BLaER1 treated with 17β-estradiol and CSF1 and Interleukin-3, amounts not matched to agents 10 nM and 100 nM (cell line): ENCODE data around the gene PTPRN2.
A peak's percentile ranks its signal among the peaks of the same experiment; 100 is the strongest.

Source experiments
- H3K27ac ChIP-seq, 11 experiments: shearing (Covaris generic); formaldehyde crosslinking; 2 replicates each; pipeline ENCODE4 v1.8.1; 2022
- H3K27me3 ChIP-seq, 11 experiments: shearing (Covaris generic); formaldehyde crosslinking; 2 replicates each; pipeline ENCODE4 v1.8.1; 2022
- H3K36me3 ChIP-seq, 11 experiments: shearing (Covaris generic); formaldehyde crosslinking; 2 replicates each; pipeline ENCODE4 v1.8.1; 2022
- H3K4me1 ChIP-seq, 10 experiments: shearing (Covaris generic); formaldehyde crosslinking; 2 replicates each; pipeline ENCODE4 v1.8.1; 2022
- H3K4me2 ChIP-seq, 11 experiments: shearing (Covaris generic); formaldehyde crosslinking; 2 replicates each; pipeline ENCODE4 v1.8.1; 2022
- H3K4me3 ChIP-seq, 10 experiments: shearing (Covaris generic); formaldehyde crosslinking; 2 replicates each; pipeline ENCODE4 v1.8.1; 2022
- H3K9ac ChIP-seq, 11 experiments: shearing (Covaris generic); formaldehyde crosslinking; 2 replicates each; pipeline ENCODE4 v1.8.1; 2022
- H3K9me3 ChIP-seq, 11 experiments: shearing (Covaris generic); formaldehyde crosslinking; replicated peaks in 1 of 11; 2 replicates each; pipeline ENCODE4 v1.8.1; 2022
- H4K20me1 ChIP-seq, 11 experiments: shearing (Covaris generic); formaldehyde crosslinking; 2 replicates each; pipeline ENCODE4 v1.8.1; 2022
- Cebpa-rat ChIP-seq, 11 experiments: shearing (Covaris generic); IDR thresholded peaks; 2 replicates each; pipeline ENCODE4 v1.8.1; 2022

PTPRN2 gene

GRCh38 chr7:158396982-158397862, 190.4 kb downstream of the PTPRN2 start:
- H3K27me3 ChIP-seq, result no peaks in the 10 kb centered on the region
- peak overlapping the region in 7 of 11 experiments; percentile 3 to 63 (median 32); a peak in 8 of 22 replicates for H3K9ac ChIP-seq
- peaks cover 6 to 21% (median 12%) of the 10 kb centered on the region in 11 experiments for H3K9me3 ChIP-seq
- H3K4me2 ChIP-seq, result peak overlapping the region; percentile 64 to 89 (median 76)
- peak overlapping the region in 1 of 10 experiments; percentile 37; a peak in 1 of 20 replicates for H3K4me3 ChIP-seq
- peaks cover 19 to 50% (median 34%) of the 10 kb centered on the region in 10 experiments for H3K4me1 ChIP-seq
- H4K20me1 ChIP-seq, result no peaks in the 10 kb centered on the region
- no peaks in the 10 kb centered on the region for H3K36me3 ChIP-seq
- peak in 7 of 11 experiments; percentile 17 to 81 (median 70); a peak in 8 of 22 replicates for TF ChIP-seq Cebpa-rat (IDR thresholded peaks at IDR 0.05)
- peak overlapping the region in 8 of 11 experiments; percentile 20 to 86 (median 64); a peak in 13 of 22 replicates for H3K27ac ChIP-seq

- TF ChIP-seq Cebpa-rat (IDR thresholded peaks at IDR 0.05), result no peak
- H3K9ac ChIP-seq, result peak overlapping the region in 5 of 11 experiments; percentile 1 to 60 (median 32); a peak in 5 of 22 replicates
- no peaks in the 10 kb centered on the region for H3K27me3 ChIP-seq
- H3K27ac ChIP-seq, result peak overlapping the region in 6 of 11 experiments; percentile 24 to 86 (median 74); a peak in 11 of 22 replicates
- no peaks in the 10 kb centered on the region for H4K20me1 ChIP-seq
- H3K4me3 ChIP-seq, result peak overlapping the region in 1 of 10 experiments; percentile 29; a peak in 1 of 20 replicates
- H3K36me3 ChIP-seq, result no peaks in the 10 kb centered on the region
- peaks cover 19 to 42% (median 31%) of the 10 kb centered on the region in 10 experiments for H3K4me1 ChIP-seq
- peak overlapping the region; percentile 64 to 89 (median 76) for H3K4me2 ChIP-seq
- peaks cover 6 to 21% (median 12%) of the 10 kb centered on the region in 11 experiments for H3K9me3 ChIP-seq
These were observed 191.2 kb downstream of the PTPRN2 start for GRCh38 chr7:158396301-158396905.

- no peak for TF ChIP-seq Cebpa-rat (IDR thresholded peaks at IDR 0.05)
- H4K20me1 ChIP-seq, result no peaks in the 10 kb centered on the region
- H3K4me1 ChIP-seq, result peaks cover 19 to 36% (median 29%) of the 10 kb centered on the region in 10 experiments
- H3K36me3 ChIP-seq, result no peaks in the 10 kb centered on the region
- peaks cover 6 to 21% (median 12%) of the 10 kb centered on the region in 11 experiments for H3K9me3 ChIP-seq
- no peaks in the 10 kb centered on the region for H3K27me3 ChIP-seq
- peak overlapping the region in 5 of 11 experiments; percentile 17 to 86 (median 49); a peak in 7 of 22 replicates for H3K27ac ChIP-seq
- H3K4me2 ChIP-seq, result peak overlapping the region; percentile 64 to 89 (median 76)
- peak overlapping the region in 2 of 11 experiments; percentile 28 to 50; a peak in 1 of 22 replicates for H3K9ac ChIP-seq
- no peak overlapping the region for H3K4me3 ChIP-seq
These were observed 191.8 kb downstream of the PTPRN2 start for GRCh38 chr7:158395780-158396278.

GRCh38 chr7:158395349-158395748, 192.3 kb downstream of the PTPRN2 start:
- H3K9ac ChIP-seq, result no peak overlapping the region
- H3K4me3 ChIP-seq, result no peak overlapping the region
- H3K27ac ChIP-seq, result no peak overlapping the region
- H3K4me1 ChIP-seq, result peaks cover 19 to 31% (median 28%) of the 10 kb centered on the region in 10 experiments
- H3K9me3 ChIP-seq, result peaks cover 6 to 21% (median 12%) of the 10 kb centered on the region in 11 experiments
- no peak for TF ChIP-seq Cebpa-rat (IDR thresholded peaks at IDR 0.05)
- H3K27me3 ChIP-seq, result no peaks in the 10 kb centered on the region
- no peak overlapping the region for H3K4me2 ChIP-seq
- no peaks in the 10 kb centered on the region for H3K36me3 ChIP-seq
- no peaks in the 10 kb centered on the region for H4K20me1 ChIP-seq

GRCh38 chr7:158394936-158395335, 192.7 kb downstream of the PTPRN2 start:
- no peaks in the 10 kb centered on the region for H4K20me1 ChIP-seq
- no peak overlapping the region for H3K4me3 ChIP-seq
- H3K27ac ChIP-seq, result no peak overlapping the region
- H3K36me3 ChIP-seq, result no peaks in the 10 kb centered on the region
- H3K4me2 ChIP-seq, result no peak overlapping the region
- peaks cover 6 to 21% (median 12%) of the 10 kb centered on the region in 11 experiments for H3K9me3 ChIP-seq
- H3K9ac ChIP-seq, result no peak overlapping the region
- H3K27me3 ChIP-seq, result no peaks in the 10 kb centered on the region
- TF ChIP-seq Cebpa-rat (IDR thresholded peaks at IDR 0.05), result no peak
- peaks cover 19 to 29% (median 27%) of the 10 kb centered on the region in 10 experiments for H3K4me1 ChIP-seq

GRCh38 chr7:158393926-158394625, 193.5 kb downstream of the PTPRN2 start:
- no peak for TF ChIP-seq Cebpa-rat (IDR thresholded peaks at IDR 0.05)
- H3K9ac ChIP-seq, result no peak overlapping the region
- H3K4me3 ChIP-seq, result no peak overlapping the region
- H3K9me3 ChIP-seq, result peaks cover 2 to 16% (median 10%) of the 10 kb centered on the region in 11 experiments
- no peaks in the 10 kb centered on the region for H3K27me3 ChIP-seq
- H3K27ac ChIP-seq, result no peak overlapping the region
- H3K4me2 ChIP-seq, result no peak overlapping the region
- peaks cover 19 to 29% (median 27%) of the 10 kb centered on the region in 10 experiments for H3K4me1 ChIP-seq
- no peaks in the 10 kb centered on the region for H3K36me3 ChIP-seq
- no peaks in the 10 kb centered on the region for H4K20me1 ChIP-seq

GRCh38 chr7:158392251-158392650, 195.4 kb downstream of the PTPRN2 start:
- Histone ChIP-seq H3K27ac (no peak overlapping the region), H3K9me3 (no peaks in the 10 kb centered on the region), H3K4me2 (no peak overlapping the region), H3K4me3 (no peak overlapping the region), H3K27me3 (no peaks in the 10 kb centered on the region), H4K20me1 (no peaks in the 10 kb centered on the region; a peak in 1 of 22 replicates), H3K9ac (no peak overlapping the region), H3K36me3 (no peaks in the 10 kb centered on the region), H3K4me1 (peaks cover 16 to 26% (median 17%) of the 10 kb centered on the region in 10 experiments)
- no peak for TF ChIP-seq Cebpa-rat (IDR thresholded peaks at IDR 0.05)

GRCh38 chr7:158391541-158391940, 196.1 kb downstream of the PTPRN2 start:
- TF ChIP-seq Cebpa-rat (IDR thresholded peaks at IDR 0.05), result no peak
- Histone ChIP-seq H3K4me1 (peaks cover 9 to 19% (median 9%) of the 10 kb centered on the region in 10 experiments), H3K4me2 (no peak overlapping the region), H3K27me3 (no peaks in the 10 kb centered on the region), H3K27ac (no peak overlapping the region), H3K36me3 (no peaks in the 10 kb centered on the region), H3K9ac (no peak overlapping the region), H3K9me3 (no peaks in the 10 kb centered on the region), H4K20me1 (no peaks in the 10 kb centered on the region; a peak in 1 of 22 replicates), H3K4me3 (no peak overlapping the region)
